ENCODE results near the gene RNF212.

DNA sequence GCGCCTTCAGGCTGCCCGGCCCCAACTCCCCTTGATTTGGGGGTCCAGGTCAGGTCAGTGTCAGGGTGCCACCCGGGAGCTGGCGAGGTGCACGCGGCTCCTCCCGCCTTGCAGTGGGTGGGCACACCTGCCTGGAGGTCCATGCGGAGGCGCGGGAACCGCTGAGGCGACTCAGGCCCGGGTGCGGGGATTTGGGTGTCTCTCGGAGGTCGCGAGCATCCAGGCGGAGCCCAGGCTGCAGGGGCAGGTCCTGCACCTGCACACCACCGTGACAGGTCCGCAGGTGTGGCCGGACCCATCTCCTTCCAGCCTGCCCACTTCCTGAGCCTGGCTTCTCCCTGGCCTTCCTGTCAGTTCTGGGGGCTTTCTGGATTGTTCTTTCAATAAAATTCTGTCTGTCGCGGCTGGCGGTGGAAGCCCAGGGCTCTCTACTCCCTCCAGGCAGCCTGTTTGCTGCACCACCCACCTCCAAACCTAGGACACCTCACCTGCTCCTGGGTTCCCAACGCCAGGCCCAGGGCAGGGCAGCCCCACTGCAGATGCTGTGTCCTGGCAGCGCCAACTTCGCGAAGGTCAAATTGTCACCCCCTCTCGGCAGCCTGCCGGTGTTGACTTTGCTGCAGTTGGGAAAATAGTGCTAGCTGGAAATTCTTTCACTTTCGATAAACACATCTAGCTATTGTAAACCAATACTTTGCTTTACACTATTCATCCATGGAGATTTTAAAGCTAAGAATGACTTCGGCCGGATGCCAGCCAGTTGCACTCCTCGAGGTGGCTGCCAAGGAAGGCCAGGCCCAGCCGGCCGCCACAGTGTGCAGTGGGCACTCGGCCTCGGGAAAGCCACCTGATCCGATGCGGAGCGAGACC is 66.0 kb downstream of the RNF212 start:
- TF ChIP-seq, protein P1, sequence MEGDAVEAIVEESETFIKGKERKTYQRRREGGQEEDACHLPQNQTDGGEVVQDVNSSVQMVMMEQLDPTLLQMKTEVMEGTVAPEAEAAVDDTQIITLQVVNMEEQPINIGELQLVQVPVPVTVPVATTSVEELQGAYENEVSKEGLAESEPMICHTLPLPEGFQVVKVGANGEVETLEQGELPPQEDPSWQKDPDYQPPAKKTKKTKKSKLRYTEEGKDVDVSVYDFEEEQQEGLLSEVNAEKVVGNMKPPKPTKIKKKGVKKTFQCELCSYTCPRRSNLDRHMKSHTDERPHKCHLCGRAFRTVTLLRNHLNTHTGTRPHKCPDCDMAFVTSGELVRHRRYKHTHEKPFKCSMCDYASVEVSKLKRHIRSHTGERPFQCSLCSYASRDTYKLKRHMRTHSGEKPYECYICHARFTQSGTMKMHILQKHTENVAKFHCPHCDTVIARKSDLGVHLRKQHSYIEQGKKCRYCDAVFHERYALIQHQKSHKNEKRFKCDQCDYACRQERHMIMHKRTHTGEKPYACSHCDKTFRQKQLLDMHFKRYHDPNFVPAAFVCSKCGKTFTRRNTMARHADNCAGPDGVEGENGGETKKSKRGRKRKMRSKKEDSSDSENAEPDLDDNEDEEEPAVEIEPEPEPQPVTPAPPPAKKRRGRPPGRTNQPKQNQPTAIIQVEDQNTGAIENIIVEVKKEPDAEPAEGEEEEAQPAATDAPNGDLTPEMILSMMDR (IDR thresholded peaks at IDR 0.05; ENCODE audit: extremely low read depth in 1 of 2, insufficient read depth in 1 of 2, low read depth in 1 of 2, low read length in 2 of 2), result no peak
- no peak for TF ChIP-seq MAX (IDR thresholded peaks at IDR 0.05; ENCODE audit: insufficient read depth, insufficient read length)
- TF ChIP-seq POLR2A (IDR thresholded peaks at IDR 0.05; ENCODE audit: low read depth, low read length), result no peak
- TF ChIP-seq JUN (IDR thresholded peaks at IDR 0.05; ENCODE audit: borderline replicate concordance, insufficient read depth, insufficient read length, low read depth), result no peak
- no peak for TF ChIP-seq POLR2AphosphoS5 (IDR thresholded peaks at IDR 0.05; ENCODE audit: insufficient read depth, low read depth, low read length)
